NOMO-1 treated with dmso at 0.1 percent for 144 hours (cell line): Measurements from ENCODE around the gene RTN4RL2.
"Not testable (repeated sequence)": the region's sequence is repeated elsewhere in the genome, so short reads cannot be mapped to it uniquely, and the experiment has no call there.

ENCODE experiments used
- DNase-seq: peaks from one replicate; lab custom pipeline; 2025; ENCODE audit not compliant: unreplicated experiment; lab: John Stamatoyannopoulos, UW

RTN4RL2 gene

DNA sequence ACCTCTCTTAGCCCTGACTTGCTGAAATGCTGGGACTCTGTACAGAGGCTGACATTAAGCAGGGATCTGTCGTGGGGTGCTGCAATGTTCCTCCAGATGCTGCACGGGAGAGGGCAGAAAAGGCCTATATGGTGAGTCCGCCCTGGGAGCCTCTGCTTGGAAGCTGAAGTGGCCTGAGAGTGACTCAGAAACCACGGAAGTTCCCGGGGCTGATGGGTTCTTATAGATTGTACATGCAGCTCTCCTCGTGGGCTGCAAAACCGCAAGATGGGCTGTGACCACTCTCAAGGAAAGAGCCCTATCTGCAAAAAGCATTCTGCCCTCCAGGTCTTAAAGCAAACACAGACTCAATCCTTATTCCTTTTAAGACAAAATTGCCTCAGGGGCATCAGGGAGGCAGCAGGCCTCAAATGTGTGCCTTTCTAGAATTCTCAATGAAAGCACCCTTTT lies 27.6 kb upstream of the RTN4RL2 start:
- DNase-seq, result peak; percentile 38

DNA sequence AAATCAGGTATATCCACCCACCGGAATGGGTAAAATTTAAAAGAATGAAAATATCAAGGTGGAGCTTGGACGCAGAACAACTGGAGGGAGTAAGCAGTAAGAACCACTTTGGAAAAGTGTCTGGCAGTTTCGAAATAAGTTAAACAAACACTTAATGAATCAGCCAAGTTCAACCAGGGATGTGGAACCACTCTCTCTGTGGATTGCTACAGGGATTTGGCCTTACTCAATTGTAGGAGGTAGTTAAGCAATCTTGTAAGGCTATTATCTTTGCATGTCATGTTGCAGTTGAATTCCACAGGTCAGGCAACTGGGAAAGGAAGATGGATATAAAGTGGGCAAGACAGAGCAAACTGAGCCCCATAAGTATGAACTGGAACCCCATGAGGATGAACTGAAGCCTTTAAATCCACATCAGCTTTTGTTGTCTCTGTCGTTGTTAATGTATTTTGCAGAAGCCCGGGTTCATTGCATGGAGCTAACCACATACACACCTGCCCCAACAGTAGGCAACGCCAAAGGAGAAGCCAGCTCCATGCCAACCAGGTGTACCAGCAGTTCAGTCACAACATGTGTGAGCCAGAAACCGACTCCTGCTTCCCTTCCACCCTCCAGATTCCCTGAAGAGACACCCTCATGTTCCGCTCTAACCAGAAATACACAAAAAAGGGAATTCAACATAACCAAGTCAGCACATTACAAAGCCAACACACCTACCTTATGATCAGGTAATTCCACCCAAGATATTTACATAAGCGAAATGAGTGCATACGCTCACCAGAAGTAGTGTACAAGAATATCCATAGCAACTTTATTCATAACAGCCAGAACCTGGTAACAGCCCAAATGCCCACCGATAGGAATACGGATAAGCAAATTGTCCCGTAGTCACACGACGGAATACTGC lies 25.4 kb upstream of the RTN4RL2 start:
- DNase-seq, result peak; percentile 35

DNA sequence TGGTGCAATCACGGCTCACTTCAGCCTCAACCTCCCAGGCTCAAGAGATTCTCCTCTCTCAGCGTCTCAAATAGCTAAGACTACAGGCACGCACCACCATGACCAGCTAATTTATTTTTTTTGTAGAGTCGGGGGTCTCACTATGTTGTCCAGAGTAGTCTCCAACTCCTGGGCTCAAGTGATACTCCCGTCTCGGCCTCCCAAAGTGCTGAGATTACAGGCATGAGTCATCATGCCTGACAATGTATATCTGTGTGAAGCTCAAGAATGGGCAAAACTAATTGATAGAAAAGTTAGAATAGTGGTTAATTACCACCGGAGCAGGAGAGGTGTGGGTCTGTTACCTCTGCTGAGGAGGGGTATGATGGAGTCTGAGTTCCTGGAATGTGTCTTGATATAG lies 24.3 kb upstream of the RTN4RL2 start:
- DNase-seq, result no peak

GRCh38 chr11:57438345-57439285 lies 21.7 kb upstream of the RTN4RL2 start:
- no peak for DNase-seq

DNA sequence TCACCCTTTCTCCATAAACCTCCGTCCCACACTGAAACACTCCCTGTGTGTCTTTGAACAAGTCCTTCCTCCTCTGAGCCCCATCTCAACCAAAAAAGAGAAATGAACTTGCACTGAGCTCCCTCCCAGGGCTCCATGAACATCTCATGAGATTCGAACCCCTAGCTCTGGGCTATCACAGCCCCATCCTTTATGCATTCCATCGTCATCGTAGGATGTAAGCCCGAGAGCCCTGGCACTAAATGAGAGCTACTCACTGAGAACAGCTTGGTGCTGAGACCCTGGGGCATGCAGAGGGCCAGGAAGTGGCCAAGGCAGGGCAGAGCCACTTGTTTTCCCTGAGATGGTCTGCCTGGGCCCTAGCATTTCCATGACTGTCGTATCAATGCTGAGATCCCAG lies 20.5 kb upstream of the RTN4RL2 start:
- no peak for DNase-seq

- no peak for DNase-seq
Measured at GRCh38 chr11:57440744-57441414, 19.4 kb upstream of the RTN4RL2 start.

DNA sequence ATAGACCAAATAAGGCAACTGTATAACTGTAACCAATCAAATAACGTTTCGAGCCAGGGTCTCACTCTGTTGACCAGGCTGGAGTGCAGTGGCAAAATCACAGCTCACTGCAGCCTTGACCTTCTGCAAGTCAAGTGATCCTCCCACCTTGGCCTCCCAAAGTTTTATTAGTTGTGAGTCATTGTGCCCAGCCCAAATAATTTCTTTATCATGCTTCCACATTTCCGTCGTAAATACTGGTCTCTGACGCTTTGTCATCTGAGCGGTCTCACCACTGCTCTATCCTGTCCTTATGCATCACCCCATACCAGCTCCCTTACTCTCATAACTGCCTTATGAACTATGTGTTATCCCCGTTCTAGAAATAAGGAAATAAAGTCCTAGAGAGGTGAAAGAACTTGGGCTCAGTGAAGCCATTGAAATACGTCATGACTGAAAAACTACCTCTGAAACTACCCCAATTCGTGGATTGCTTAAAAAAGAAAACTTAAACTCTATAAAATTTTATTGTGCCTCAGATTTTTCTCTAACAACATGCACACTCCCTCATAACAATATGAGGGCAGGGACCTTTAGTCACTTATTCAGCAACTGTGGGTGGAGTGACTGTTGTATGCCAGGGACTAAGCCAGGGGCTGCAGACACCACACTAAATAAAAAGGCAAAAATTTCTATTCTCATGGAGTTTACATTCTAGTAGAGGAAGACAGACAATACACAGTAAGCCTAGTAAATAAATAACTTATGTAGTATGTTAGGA lies 15.8 kb upstream of the RTN4RL2 start:
- DNase-seq, result no peak

- not testable (repeated sequence) for DNase-seq
Measured at GRCh38 chr11:57445122-57445394, 15.3 kb upstream of the RTN4RL2 start.

DNA sequence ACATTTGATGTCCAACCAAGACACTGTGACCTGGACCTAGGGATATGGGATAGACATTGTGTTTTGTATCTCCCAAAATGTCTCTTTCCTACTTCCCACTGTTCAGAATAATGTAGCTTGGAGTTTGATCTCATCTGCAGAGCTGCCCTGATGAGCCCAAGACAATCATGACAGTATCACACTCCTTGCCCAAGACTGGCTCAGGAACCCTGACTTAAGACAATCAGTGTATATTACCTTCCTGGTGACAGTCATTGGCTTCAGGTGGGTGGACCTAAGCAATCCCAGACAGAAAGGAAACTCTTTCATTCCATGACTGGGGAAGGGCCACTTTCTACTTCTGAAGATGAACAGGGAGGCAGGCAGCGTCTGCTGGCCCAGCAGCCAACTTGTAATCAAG lies 14.3 kb upstream of the RTN4RL2 start:
- no peak for DNase-seq

- no peak for DNase-seq
Measured at GRCh38 chr11:57453543-57454177, 6.7 kb upstream of the RTN4RL2 start.

DNA sequence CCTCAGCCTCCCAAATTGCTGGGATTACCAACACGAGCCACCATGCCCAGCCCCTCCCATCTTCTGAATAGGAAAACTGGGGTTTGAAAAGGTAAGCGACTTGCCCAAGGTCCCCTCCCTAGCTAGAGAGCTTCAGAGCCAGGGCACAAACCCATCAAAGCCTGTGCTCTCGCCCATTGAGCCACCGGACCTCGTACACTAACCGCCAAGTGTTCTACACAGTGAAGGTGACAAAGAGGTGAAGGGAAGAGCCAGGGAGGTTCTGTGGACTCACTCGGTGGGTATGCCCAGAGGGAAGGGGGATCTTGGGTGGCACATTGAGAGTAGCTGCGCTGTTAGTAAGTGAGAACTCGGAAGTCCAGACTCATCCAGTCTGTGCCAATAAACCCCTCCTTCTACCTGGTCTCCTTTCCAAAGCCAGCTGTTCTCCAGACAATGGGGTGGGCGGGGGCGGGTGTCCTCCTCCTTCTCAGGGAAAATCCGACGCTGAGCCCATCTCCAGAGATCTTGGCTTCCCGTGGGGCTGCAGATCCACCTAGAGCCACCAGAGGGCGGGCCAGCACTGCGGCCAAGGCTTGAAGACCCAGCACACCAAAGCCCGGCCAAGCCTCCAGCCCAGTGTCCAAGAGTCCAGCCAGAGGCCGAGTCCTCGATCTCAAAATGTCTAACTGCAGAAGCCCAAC lies 3.2 kb upstream of the RTN4RL2 start:
- peak; percentile 59 for DNase-seq

- no peak for DNase-seq
Measured at GRCh38 chr11:57457643-57458023, 2.7 kb upstream of the RTN4RL2 start.

DNA sequence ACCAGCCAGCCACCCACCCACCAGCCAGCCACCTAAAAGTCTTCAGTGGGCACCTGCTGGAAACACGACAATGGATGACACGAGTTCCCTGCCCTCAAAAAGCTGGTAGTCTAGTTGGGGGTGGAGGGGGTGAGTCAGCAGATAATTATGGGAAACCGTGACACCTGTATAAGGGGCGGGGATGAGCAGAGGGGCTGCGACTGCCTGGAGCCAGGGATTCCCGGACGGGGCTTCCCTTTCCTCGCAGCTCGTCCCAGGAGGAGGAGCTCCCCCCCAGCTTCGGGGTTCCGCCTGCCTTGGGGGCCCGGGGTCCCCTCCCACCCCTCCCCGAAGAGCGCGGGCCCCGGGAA lies 2.3 kb upstream of the RTN4RL2 start:
- DNase-seq, result no peak

DNA sequence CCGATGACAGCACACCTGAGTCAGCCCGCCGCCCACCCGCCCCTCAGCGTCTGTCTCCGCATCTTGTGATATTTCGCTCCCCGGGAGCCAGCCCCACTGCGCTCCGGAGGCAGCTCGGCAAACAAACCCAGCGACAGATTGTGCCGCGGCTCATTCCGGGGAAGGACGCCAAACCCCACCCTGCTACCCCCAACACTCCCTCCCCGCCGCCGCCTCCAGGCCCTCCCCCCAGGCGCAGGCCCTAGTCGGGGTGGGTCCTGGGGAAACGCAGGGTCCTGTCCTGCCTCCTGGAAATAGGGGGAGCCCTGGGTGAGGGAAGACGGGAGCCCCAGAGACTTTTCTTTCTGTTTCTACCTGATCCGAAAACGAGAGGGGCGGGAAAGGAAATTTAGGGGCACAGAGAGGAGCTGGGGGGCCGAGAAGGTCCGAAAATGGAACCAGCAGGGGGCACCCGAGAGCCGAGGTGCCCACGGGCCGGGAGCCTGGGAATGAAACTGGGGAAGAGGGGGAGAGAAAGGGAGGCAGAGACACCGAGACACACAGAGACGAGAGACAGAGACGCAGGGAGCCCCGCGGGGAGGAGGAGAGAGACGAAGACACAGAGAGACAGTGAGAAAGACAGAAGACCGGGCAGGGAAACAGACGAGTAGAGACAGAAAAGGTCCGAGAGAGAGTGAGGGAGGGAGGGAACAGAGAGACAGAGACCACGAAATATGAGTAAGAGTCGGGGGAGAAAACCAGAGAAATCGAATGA lies 1.7 kb upstream of the RTN4RL2 start:
- DNase-seq, result no peak

DNA sequence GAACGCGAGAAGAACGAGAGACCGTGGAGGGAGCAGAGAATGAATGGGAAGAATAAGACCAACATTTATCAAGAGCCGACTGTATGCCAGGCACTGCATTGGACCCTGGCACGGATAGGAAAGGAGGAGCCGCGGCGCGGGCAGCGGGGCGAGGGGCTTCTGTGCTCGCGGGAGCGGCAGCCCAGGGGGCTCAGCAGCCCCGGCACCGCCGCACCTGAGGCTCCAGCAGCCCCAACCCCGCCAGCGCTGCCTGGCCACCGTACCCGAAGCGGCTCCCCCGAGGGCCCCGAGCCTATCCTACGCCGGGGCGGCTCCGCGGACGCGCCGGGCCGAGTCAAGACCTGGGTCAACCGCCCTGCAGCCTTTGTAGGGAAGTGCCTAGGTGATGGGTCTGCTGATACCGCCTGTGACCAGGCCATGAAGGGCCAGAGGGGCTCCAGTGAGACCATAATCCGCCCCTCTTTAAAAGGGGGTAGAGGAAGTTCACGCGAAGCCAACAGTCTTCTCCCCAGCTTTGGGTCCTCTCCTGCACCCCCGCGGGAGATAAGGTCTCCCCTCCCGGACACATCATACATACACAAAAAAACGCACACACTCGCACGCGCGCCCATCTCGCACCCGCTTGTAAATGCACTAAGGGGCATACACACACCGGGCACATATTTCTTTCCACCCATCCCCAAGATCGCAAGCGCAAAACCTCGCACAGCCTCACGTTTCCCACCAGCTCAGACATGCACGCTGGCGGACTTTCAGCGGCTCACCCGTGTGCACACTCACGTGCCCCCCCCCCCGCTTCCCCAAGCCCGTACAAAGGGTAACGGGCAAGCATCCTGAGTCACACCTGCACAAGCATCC lies 935 bp upstream of the RTN4RL2 start:
- DNase-seq, result no peak

DNA sequence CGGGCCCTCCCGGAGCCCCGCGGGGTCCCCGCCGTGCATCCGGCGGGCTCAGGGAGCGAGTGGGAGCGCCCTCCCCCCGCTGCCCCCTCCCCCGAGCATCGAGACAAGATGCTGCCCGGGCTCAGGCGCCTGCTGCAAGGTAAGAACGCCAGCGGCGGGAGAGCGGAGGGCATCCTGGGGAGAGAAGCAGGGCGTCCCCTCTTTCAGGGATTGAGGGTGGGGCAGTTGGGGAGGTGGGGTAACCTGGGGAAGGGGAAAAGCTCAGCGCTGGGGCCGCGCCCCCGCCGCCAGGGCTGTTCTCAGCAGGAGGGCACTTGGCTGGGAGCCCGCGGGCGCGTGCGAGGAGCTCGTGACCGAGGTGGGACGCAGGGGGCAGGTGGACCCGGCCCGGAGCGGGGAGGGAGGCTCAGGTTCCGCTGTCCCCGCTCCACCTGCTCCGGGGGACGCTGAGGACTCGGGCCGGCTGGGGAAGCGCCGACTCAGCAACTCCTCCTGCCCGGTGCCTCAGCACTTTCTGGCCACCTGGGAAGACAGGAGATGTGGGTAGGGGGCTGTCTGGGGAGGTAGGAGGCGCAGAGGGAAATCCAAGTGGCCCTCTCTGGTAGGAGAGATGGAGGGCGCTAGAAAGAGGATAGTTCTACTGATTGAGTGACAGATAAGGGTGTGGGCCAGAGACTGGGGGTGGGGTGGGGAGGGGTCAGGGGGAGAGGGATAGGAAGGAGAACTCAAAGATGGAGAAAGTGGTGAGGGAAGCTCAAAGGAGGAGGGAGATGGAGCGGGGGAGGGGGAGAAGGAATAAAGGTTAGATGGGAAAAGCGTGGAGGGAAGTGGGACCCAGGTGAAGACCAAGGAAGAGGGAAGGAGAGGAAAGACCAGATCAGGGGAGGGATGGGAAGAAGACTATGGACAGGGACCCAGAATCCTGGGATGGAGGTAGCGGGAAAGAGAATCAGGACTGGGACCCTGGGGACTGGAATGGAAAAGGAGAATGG lies 726 bp downstream of the RTN4RL2 start:
- DNase-seq, result no peak
